T-helper 1 cell (primary cell): Measurements from ENCODE around the gene VTI1A.
A peak's percentile ranks its signal among the peaks of the same experiment; 100 is the strongest.
"Not testable (repeated sequence)": the region's sequence is repeated elsewhere in the genome, so short reads cannot be mapped to it uniquely, and the experiment has no call there.

Experiments used
- DNase-seq, 5 donors: peaks; one replicate each; pipeline ENCODE4 v3.0.0-alpha.2; 2012 to 2020

VTI1A gene

DNA sequence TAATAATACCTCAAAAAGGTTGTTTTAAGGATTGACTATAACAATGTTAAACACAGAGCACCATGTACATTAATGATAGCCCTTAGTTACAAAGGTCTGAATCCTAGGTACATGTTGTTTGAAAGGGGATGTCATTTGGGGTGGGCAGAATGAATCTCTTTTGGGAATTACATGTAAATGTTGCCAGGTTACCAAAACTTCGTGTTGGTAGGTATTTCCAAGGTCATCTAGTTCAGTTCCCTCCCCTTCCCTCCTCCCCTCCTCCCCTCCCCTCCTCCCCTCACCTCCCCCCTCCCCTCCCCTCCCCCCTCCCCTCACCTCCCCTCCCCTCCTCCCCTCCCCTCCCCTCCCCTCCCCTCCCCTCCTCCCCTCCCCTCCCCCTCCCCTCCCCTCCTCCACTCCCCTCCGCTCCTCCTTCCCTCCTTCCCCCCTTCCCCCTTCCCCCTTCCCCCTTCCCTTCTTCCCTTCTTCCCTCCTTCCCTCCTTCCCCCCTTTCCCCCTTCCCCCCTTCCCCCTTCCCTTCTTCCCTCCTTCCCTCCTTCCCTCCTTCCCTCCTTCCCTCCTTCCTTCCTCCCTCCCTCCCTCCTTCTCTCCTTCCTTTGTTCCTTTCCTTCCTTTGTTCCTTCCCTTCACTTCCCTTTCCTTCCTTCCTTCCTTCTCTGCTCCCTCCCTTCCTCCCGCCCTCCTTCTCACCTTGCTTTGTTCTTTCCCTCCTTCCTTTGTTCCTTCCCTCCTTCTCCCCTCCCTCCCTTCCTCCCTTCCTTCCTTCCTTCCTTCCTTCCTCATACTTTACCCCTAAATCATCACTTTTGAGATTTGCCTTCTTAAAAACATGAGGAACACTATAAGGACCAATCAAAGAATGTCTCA, 8.1 kb downstream of the VTI1A start:
- DNase-seq: no peak

- no peak for DNase-seq
These were observed 9.5 kb downstream of the VTI1A start for GRCh38 chr10:112456533-112456932.

DNA sequence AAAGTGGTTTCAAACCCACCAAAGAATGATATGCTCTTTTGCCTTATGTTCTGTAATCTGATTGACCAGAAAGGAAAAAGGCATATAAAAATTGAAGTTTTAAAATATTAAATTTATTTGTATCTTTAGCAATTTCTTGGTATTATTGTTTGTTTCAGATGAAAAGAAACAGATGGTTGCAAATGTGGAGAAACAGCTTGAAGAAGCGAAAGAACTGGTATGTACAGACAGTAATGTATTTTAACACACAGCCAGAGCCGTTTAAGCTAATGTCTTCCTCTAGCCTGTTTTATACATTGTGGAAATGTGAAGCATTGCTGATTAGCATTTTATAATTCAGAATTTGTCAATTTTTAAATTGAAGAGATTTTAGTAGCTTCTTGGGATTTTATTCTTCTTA, 13.4 kb downstream of the VTI1A start:
- no peak for DNase-seq

- peak in 1 of 5 donors; percentile 89 for DNase-seq
These were observed 14.2 kb downstream of the VTI1A start for GRCh38 chr10:112461029-112461887.

- not testable (repeated sequence) for DNase-seq
These were observed 17.1 kb downstream of the VTI1A start for GRCh38 chr10:112464074-112464473.

DNA sequence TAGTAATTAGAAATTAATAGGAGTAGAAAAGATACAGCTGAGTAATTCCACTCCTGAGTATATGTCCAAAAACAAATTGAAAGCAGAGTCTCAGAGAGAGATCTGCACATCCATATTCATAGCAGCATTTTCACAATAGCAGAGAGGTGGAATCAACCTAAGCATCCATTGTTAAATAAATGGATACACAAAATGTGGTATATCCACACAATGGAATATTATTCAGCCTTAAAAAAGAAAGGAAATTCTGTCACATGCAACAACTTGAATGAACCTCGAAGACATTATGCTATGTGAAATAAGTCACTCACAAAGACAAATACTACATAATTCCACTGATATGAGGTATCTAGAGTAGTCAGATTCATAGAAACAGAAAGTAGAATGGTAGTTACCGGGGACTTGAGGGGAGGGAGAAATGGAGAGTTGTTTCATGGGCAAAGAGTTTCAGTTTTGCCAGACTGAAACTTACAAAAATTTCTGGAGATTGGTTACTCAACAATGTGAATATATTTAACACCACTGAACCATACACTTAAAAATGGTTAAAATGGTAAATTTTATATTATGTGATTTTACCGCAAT, 18.4 kb downstream of the VTI1A start:
- peak in 1 of 5 donors; percentile 28 for DNase-seq

- no peak for DNase-seq
These were observed 19.8 kb downstream of the VTI1A start for GRCh38 chr10:112466802-112467201.

GRCh38 chr10:112467541-112468075, 20.6 kb downstream of the VTI1A start:
- DNase-seq: no peak

DNA sequence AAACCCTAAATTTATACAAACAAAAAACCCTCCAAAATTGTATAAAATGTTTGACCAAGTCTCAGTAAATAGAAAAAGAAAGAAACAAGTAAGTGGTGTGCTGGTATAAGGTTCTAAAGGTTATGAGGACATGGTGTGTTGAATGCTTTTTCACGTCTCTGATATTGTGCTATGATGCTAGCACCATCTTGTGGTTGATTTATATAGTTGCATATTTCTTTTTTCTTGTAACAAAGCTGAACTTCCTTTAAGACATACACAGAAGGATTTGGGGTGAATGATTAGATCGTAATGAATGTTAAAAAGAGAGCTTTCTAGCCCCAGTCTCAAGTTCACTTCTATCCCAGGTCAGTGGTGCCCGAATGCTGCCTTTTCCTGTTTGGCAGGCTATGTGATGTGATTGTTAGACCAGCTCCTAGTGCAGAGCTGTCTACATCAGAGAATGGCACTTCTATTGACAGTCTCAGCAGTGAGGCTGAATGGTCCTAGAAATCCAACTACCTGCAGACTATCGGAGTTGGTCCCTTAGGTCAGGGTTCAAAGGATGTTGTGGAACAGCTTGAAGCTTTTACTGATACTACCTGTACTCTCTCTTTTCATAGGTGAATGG, 25.0 kb downstream of the VTI1A start:
- peak in 1 of 5 donors; percentile 57 for DNase-seq

GRCh38 chr10:112475575-112476218, 28.7 kb downstream of the VTI1A start:
- DNase-seq: no peak

DNA sequence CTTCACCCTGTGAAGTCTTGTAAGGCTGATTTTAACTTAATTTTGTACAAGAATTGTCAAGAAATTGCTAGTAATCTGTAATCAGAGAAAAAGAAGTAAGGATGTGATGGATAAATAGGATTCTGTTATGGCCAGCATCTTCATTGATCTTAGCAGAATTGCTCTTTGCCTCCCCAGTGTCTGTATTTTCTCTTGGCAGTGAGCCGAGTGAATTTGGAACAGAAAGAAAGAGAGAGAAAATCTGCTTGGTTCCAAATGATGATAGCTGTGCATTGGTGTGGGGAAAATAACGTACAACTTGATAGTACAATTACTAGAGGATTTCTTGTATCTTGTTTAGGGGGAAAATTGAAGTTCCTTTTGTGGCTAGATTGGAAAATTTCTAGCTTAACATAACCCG, 34.6 kb downstream of the VTI1A start:
- DNase-seq: no peak

DNA sequence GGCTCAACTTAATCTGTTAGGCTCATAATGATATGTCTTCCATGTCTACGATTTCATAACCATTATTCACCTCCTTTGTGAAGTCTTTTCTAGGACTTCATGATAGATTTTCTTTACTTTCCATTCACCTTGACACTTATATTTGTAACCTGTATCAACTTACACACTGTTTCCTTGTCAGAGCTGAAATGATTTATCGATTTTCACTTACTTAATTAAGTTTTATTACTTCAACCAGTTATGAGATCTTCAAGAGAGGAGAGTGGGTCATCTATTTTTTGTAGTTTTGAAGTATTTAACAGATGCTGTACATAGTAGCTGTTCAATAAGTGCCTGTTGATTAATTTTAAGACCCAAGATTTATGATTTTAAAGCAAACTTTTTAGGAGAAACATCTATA, 37.4 kb downstream of the VTI1A start:
- no peak for DNase-seq

DNA sequence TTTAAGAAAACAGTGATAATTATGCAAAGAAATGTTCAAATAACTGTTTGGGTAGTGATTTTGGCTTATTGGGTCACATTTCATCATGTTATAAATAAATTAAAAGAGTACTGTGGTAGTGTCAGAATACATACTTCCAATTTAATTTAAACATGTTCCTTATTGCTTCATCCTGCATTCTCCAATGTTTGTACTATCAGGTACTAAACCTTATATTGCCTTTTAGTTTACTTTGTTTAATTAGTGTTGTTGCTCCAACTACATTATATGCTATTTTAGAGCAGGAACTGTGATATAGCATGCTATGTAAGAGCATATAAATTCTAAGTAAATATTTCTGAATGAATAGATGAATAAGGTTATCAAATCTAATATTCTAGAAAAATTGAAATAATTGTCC, 40.9 kb downstream of the VTI1A start:
- no peak for DNase-seq

- no peak for DNase-seq
These were observed 43.5 kb downstream of the VTI1A start for GRCh38 chr10:112490545-112490944.

DNA sequence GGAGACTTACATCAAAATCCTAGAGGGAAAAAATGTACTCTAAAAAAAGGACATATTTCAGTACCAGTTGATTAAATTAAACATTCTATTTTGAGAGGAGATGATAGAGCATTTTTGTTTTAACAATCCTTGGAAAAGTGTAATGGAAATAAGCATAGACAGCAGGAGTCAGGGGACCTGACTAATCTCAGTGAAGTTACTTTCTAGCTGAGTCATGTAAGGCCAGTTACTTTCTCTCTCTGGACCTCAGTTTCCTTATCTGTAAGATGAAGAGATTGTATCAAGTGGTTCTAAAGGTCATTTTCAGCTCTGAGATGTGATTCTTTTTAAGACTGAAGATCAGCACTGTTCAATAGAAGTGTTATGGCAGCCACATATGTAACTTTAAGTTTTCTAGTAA, 44.1 kb downstream of the VTI1A start:
- no peak for DNase-seq

GRCh38 chr10:112492736-112493135, 45.7 kb downstream of the VTI1A start:
- no peak for DNase-seq

- no peak for DNase-seq
These were observed 50.4 kb downstream of the VTI1A start for GRCh38 chr10:112497347-112497950.

DNA sequence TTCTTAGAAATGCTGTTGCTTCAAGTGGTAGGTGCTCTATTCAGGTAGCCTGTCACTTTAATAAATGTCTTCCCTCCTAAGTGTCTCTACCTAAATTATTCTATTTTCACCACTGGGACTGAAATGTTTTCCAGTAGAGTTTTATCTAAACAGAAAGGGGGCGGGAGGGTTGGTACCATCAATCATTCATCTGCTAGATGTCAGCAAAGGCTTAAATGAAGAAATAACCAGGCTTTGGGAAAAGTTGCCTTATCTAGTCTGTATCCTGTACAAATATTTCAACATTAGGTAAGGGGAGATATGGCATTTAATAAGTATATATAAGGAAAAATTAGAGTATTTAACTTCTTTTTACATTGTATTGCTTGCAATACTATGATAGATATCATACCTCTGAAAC, 51.8 kb downstream of the VTI1A start:
- DNase-seq: no peak

DNA sequence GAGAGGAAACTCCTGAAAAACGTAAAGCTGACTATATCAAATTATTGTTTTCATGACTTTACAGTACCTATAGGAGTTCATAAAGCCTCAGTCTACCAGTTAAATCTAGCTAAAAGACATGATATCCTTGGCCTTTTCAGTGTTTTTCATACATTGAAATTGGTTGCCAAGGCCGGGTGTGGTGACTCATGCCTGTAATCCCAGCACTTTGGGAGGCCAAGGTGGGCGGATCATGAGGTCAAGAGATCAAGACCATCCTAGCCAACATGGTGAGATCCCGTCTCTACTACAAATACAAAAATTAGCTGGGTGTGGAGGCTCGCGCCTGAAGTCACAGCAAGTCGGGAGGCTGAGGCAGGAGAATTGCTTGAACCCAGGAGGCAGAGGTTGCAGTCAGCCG, 53.0 kb downstream of the VTI1A start:
- not testable (repeated sequence) for DNase-seq

GRCh38 chr10:112502536-112502935, 55.5 kb downstream of the VTI1A start:
- no peak for DNase-seq

- DNase-seq: no peak
These were observed 56.6 kb downstream of the VTI1A start for GRCh38 chr10:112503643-112504042.

- no peak for DNase-seq
These were observed 60.0 kb downstream of the VTI1A start for GRCh38 chr10:112507046-112507445.
